ENCODE measurements around the gene SERPINA1.

The SERPINA1 gene

DNA sequence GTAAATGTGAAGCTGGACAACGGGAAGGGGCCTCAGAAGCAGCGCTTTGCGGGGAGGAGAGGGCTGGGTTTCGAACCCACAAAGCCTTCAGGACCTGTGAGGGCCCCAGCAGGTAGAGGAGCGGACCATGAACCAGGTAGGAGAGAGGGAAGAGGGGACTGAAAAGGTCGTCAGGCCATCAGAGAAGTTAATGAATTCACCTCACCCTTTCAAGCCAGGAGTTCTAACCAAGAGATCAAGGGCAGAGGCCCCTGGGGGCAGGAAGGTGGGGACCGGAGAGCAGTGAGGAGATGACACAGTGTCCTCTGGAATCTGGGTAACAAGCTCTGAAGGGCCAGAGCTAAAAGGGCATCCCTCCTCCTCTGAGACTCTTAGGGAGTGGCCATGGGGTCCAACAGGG, 19.4 kb downstream of the SERPINA1 start:
- no peak for TF ChIP-seq FOXA1 (IDR thresholded peaks at IDR 0.05)
- no peak for TF ChIP-seq ELF4 (IDR thresholded peaks at IDR 0.05)
- no peak for TF ChIP-seq ZNF384 (IDR thresholded peaks at IDR 0.05)
- no peak for TF ChIP-seq SP1 (IDR thresholded peaks at IDR 0.05)
- no peak for TF ChIP-seq HDGF (IDR thresholded peaks at IDR 0.05; ENCODE audit: borderline replicate concordance)
- TF ChIP-seq ARNT (IDR thresholded peaks at IDR 0.05), result no peak
- no peak for TF ChIP-seq FOXK2 (IDR thresholded peaks at IDR 0.05)
- no peak for TF ChIP-seq FOXM1 (IDR thresholded peaks at IDR 0.05; ENCODE audit: borderline replicate concordance)
- TF ChIP-seq, protein P1, sequence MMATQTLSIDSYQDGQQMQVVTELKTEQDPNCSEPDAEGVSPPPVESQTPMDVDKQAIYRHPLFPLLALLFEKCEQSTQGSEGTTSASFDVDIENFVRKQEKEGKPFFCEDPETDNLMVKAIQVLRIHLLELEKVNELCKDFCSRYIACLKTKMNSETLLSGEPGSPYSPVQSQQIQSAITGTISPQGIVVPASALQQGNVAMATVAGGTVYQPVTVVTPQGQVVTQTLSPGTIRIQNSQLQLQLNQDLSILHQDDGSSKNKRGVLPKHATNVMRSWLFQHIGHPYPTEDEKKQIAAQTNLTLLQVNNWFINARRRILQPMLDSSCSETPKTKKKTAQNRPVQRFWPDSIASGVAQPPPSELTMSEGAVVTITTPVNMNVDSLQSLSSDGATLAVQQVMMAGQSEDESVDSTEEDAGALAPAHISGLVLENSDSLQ (IDR thresholded peaks at IDR 0.05), result no peak
- TF ChIP-seq TARDBP (IDR thresholded peaks at IDR 0.05), result no peak
- TF ChIP-seq CTBP1 (IDR thresholded peaks at IDR 0.05; ENCODE audit: borderline replicate concordance), result no peak
- TF ChIP-seq NFRKB (IDR thresholded peaks at IDR 0.05), result no peak
- TF ChIP-seq L3MBTL2 (conservative IDR thresholded peaks at IDR 0.05), result no peak
- TF ChIP-seq BHLHE40 (IDR thresholded peaks at IDR 0.05; ENCODE audit: borderline replicate concordance), result no peak
- TF ChIP-seq SUZ12 (IDR thresholded peaks at IDR 0.05), result no peak
- no peak for TF ChIP-seq LEF1 (IDR thresholded peaks at IDR 0.05; ENCODE audit: borderline replicate concordance)
- no peak for DNase-seq (ENCODE audit: extremely low spot score)
- POLR2A ChIA-PET, result no interaction called here
- CTCF ChIA-PET, result no interaction called here

DNA sequence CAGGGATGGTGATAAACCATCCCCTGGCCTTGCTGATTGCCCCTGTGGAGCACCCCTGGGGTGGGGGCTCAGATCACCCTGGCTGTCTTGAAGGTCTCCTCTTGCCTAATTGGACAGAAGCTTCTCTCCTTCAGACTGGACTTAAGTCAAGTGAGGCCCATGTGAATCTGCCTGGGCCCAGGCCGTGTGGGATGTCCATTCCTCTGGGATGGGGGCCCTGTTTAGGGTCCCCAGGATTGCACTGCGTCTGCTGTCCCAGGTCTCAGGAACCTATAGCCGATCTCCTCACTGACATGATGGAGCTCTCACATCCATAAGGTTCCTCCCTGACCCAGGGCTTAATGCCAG, 20.2 kb downstream of the SERPINA1 start:
- ChIA-PET CTCF (no interaction called here), POLR2A (no interaction called here)
- no peak for DNase-seq (ENCODE audit: extremely low spot score)
- TF ChIP-seq NFRKB (IDR thresholded peaks at IDR 0.05), result no peak
- TF ChIP-seq, protein P1 (IDR thresholded peaks at IDR 0.05), result no peak
- TF ChIP-seq FOXK2 (IDR thresholded peaks at IDR 0.05), result no peak
- no peak for TF ChIP-seq L3MBTL2 (conservative IDR thresholded peaks at IDR 0.05)
- TF ChIP-seq FOXM1 (IDR thresholded peaks at IDR 0.05; ENCODE audit: borderline replicate concordance), result no peak
- no peak for TF ChIP-seq ARNT (IDR thresholded peaks at IDR 0.05)
- no peak for TF ChIP-seq LEF1 (IDR thresholded peaks at IDR 0.05; ENCODE audit: borderline replicate concordance)
- no peak for TF ChIP-seq FOXA1 (IDR thresholded peaks at IDR 0.05)
- TF ChIP-seq SP1 (IDR thresholded peaks at IDR 0.05), result no peak
- no peak for TF ChIP-seq BHLHE40 (IDR thresholded peaks at IDR 0.05; ENCODE audit: borderline replicate concordance)
- no peak for TF ChIP-seq SUZ12 (IDR thresholded peaks at IDR 0.05)
- TF ChIP-seq TARDBP (IDR thresholded peaks at IDR 0.05), result no peak
- TF ChIP-seq HDGF (IDR thresholded peaks at IDR 0.05; ENCODE audit: borderline replicate concordance), result no peak
- TF ChIP-seq ZNF384 (IDR thresholded peaks at IDR 0.05), result no peak
- TF ChIP-seq ELF4 (IDR thresholded peaks at IDR 0.05), result no peak
- no peak for TF ChIP-seq CTBP1 (IDR thresholded peaks at IDR 0.05; ENCODE audit: borderline replicate concordance)

DNA sequence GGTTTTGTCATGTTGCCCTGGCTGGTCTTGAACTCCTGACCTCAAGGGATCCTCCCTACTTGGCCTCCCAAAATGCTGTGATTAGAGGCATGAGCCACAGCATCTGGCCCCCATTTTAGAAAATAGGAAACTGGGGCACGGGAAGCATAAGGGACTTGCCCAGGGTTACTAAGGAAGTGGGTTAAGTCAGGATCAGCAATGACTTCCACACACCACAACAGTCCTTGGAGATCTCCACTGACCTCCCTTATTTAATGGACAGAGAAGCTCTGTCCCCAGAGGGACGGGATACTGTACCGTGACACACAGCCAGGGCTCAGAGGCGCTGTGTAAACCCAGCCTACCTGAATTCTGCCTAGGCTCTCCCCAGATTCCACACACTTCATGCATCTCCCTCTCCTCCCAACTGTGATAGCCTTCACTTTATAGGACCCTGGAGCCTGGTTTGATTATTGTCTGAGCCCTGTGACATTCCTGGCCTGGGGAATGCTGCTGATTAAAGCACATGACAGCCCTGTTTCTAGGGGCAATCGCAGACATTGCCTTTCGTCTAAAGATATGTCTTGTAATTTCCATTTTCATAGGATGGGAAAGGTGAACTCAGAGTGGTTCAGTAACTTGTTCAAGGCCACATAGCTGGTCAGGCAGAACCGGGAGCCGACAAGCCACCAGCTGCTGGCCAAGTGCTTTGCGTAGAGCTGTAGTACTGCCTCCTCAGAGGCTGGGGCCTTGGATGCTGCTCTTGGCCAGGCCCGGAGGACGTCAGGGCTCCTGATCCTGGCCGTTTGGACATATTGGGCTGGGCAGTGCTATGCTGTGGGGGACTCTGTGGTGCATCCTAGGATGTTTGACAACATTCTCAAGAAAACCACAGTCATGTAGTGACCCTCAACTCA, 20.8 kb downstream of the SERPINA1 start:
- ChIA-PET CTCF (no interaction called here), POLR2A (interaction anchor here (0.6 kb wide), 1 partner anchor 24 kb away, joined by 3 read pairs; no protein-coding TSS in a partner anchor)
- TF ChIP-seq TARDBP (IDR thresholded peaks at IDR 0.05), result no peak
- no peak for TF ChIP-seq NFRKB (IDR thresholded peaks at IDR 0.05)
- no peak for TF ChIP-seq ZNF384 (IDR thresholded peaks at IDR 0.05)
- no peak for TF ChIP-seq FOXK2 (IDR thresholded peaks at IDR 0.05)
- TF ChIP-seq, protein P1 (IDR thresholded peaks at IDR 0.05), result no peak
- TF ChIP-seq ELF4 (IDR thresholded peaks at IDR 0.05), result no peak
- no peak for TF ChIP-seq L3MBTL2 (conservative IDR thresholded peaks at IDR 0.05)
- TF ChIP-seq ARNT (IDR thresholded peaks at IDR 0.05), result no peak
- no peak for TF ChIP-seq LEF1 (IDR thresholded peaks at IDR 0.05; ENCODE audit: borderline replicate concordance)
- TF ChIP-seq FOXA1 (IDR thresholded peaks at IDR 0.05), result no peak
- DNase-seq (ENCODE audit: extremely low spot score), result no peak

DNA sequence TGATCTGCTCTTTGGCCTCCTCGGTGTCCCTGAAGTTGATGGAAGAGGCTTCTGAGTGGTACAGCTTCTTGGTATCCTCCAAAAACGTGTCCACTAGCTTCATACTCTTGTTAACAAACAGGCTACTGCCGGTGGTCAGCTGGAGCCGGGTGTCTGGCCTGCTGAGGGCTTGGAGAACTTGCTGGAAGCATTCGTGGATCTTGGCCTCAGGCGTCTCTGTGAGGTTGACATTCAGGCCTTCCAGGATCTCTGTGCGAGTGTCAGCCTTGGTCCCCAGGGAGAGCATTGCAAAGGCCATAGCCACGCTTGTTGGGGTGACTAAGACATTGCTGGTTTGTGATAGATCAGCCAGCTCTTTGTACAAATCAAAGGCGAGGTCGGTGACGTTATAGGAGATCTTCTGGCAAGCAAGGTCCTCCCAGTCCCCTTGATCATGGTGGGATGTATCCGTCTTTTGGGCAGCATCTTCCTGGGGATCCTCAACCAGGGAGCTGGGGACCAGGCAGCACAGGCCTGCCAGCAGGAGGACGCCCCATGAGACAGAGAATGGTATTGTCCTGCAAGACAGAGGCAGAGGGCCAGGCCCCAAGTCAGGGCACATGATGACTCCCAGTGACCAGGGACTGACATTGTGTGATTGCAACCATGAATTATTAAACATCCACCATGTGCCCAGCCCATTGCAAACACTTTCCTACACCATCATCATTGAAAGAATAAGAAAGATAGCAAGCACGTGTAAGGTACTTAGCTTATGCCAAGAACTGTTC, 22.1 kb downstream of the SERPINA1 start, which contains the start of gene SERPINA2:
Gene SERPINA2 (minus strand): TSS at position 553 of the 770 bp plus-strand sequence.
- no peak for TF ChIP-seq ELF4 (IDR thresholded peaks at IDR 0.05)
- TF ChIP-seq, protein P1 (IDR thresholded peaks at IDR 0.05), result no peak
- no peak for TF ChIP-seq HDGF (IDR thresholded peaks at IDR 0.05; ENCODE audit: borderline replicate concordance)
- no peak for TF ChIP-seq FOXA1 (IDR thresholded peaks at IDR 0.05)
- POLR2A ChIA-PET, result no interaction called here
- CTCF ChIA-PET, result interaction anchor here (0.8 kb wide), 1 partner anchor 10 kb away, joined by 4 read pairs; no protein-coding TSS in a partner anchor
- DNase-seq (ENCODE audit: extremely low spot score), result no peak

DNA sequence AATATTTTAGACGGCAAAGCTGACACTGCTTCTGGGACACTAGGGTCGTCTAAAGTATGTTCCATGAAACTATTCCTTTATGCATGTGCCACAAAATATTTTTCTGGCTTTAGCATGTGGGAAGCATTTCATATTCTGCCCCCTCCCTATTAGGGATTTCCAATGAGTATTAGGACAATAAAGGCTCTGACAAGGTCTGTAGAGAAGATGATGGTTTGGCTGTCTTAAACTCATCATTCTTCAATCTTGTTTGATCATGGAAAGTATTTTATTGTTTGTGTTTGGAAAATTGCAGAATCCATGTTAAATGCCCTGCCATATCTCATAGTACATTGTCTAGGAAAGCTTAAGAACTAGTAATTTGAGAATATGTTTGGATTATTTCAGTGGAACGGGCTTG, 22.8 kb downstream of the SERPINA1 start:
- ChIA-PET POLR2A (no interaction called here), CTCF (interaction anchor here (0.8 kb wide), 1 partner anchor 9 kb away, joined by 4 read pairs; no protein-coding TSS in a partner anchor)
- no peak for DNase-seq (ENCODE audit: extremely low spot score)
- no peak for TF ChIP-seq TARDBP (IDR thresholded peaks at IDR 0.05)
- TF ChIP-seq SUZ12 (IDR thresholded peaks at IDR 0.05), result no peak
- TF ChIP-seq L3MBTL2 (conservative IDR thresholded peaks at IDR 0.05), result no peak
- no peak for TF ChIP-seq NFRKB (IDR thresholded peaks at IDR 0.05)
- TF ChIP-seq SP1 (IDR thresholded peaks at IDR 0.05), result no peak
- no peak for TF ChIP-seq ARNT (IDR thresholded peaks at IDR 0.05)
- no peak for TF ChIP-seq BHLHE40 (IDR thresholded peaks at IDR 0.05; ENCODE audit: borderline replicate concordance)
- no peak for TF ChIP-seq FOXM1 (IDR thresholded peaks at IDR 0.05; ENCODE audit: borderline replicate concordance)
- TF ChIP-seq ZNF384 (IDR thresholded peaks at IDR 0.05), result no peak
- TF ChIP-seq, protein P1 (IDR thresholded peaks at IDR 0.05), result no peak

Measured in HEK293T (cell line).